T-helper 17 cell (primary cell): ENCODE measurements around the gene PREPL. TPM values are rescaled to one million over a fixed set of nuclear protein-coding genes. Genes with fewer than 3 reads are reported as not detected.

Experiments
- ATAC-seq: fragments of 150-1000 bp; cut with Tn5 transposase; 2 replicates; pipeline ENCODE4 v1.10.0; 2021; ENCODE audit warnings: mild to moderate bottlenecking, moderate library complexity
- DNase-seq, 3 donors: peaks; one replicate each; pipeline versions ENCODE4 v3.0.0 to v3.0.0-alpha.2; 2020 to 2021
- H3K9me3 ChIP-seq: one replicate; pipeline ENCODE4 v1.7.0; 2013; ENCODE audit warnings: low read length, mild to moderate bottlenecking; ENCODE audit not compliant: control insufficient read depth, poor library complexity, severe bottlenecking
- H3K27ac Mint-ChIP-seq: one replicate; pipeline ENCODE4 v1.8.0; 2022; ENCODE audit warnings: mild to moderate bottlenecking, moderate library complexity, mixed read lengths
- H3K27me3 Mint-ChIP-seq: one replicate; pipeline ENCODE4 v1.8.0; 2022; ENCODE audit warnings: mixed read lengths
- H3K36me3 Mint-ChIP-seq: one replicate; pipeline ENCODE4 v1.8.0; 2022; ENCODE audit warnings: low read depth, mixed read lengths
- H3K4me1 Mint-ChIP-seq: one replicate; pipeline ENCODE4 v1.8.0; 2022; ENCODE audit warnings: mild to moderate bottlenecking, mixed read lengths
- H3K4me3 Mint-ChIP-seq: one replicate; pipeline ENCODE4 v1.8.0; 2022; ENCODE audit warnings: mild to moderate bottlenecking, moderate library complexity, mixed read lengths
- total RNA-seq, 4 donors: library from RNA in 2 of 4; stranded (reverse) in 2 of 4; gene quantifications; one replicate each; pipeline ENCODE4 v1.2.3 and lab custom pipeline; 2022 to 2026

PREPL gene
- total RNA-seq, 2 donors from 2014 or later: 21.3 to 23.4 TPM

- H3K36me3 Mint-ChIP-seq: no peaks in the 10 kb centered on the region
- H3K27ac Mint-ChIP-seq: peak overlapping the region; percentile 99
- ATAC-seq: peak; percentile 37
- no peaks in the 10 kb centered on the region for H3K27me3 Mint-ChIP-seq
- DNase-seq: peak in 2 of 3 donors; percentile 15
- peaks cover 36% of the 10 kb centered on the region for H3K4me1 Mint-ChIP-seq
- H3K9me3 ChIP-seq: no peaks in the 10 kb centered on the region
- peak overlapping the region; percentile 99 for H3K4me3 Mint-ChIP-seq
These were observed 1.1 kb upstream of the PREPL start for GRCh38 chr2:44362207-44363015.

- Mint-ChIP-seq H3K27ac (peak overlapping the region; percentile 99), H3K4me3 (peak overlapping the region; percentile 99), H3K4me1 (peaks cover 40% of the 10 kb centered on the region), H3K27me3 (no peaks in the 10 kb centered on the region), H3K36me3 (no peaks in the 10 kb centered on the region)
- H3K9me3 ChIP-seq: no peaks in the 10 kb centered on the region
- DNase-seq: no peak
- peak; percentile 16 for ATAC-seq
These were observed 455 bp downstream of the PREPL start for GRCh38 chr2:44360749-44361329.

- Mint-ChIP-seq H3K27me3 (no peaks in the 10 kb centered on the region), H3K36me3 (no peaks in the 10 kb centered on the region), H3K27ac (no peak overlapping the region), H3K4me3 (no peak overlapping the region), H3K4me1 (peaks cover 38% of the 10 kb centered on the region)
- no peak for ATAC-seq
- H3K9me3 ChIP-seq: no peaks in the 10 kb centered on the region
- peak in 1 of 3 donors; percentile 13 for DNase-seq
These were observed 2.8 kb downstream of the PREPL start for GRCh38 chr2:44358503-44358902.

GRCh38 chr2:44354761-44355160, 6.5 kb downstream of the PREPL start:
- no peak overlapping the region for H3K27ac Mint-ChIP-seq
- DNase-seq (no peak), ATAC-seq (no peak)
- no peaks in the 10 kb centered on the region for H3K27me3 Mint-ChIP-seq
- peaks cover 6% of the 10 kb centered on the region for H3K36me3 Mint-ChIP-seq
- H3K9me3 ChIP-seq: no peaks in the 10 kb centered on the region
- H3K4me3 Mint-ChIP-seq: peak overlapping the region; percentile 19
- H3K4me1 Mint-ChIP-seq: peaks cover 38% of the 10 kb centered on the region

GRCh38 chr2:44352510-44352909, 8.8 kb downstream of the PREPL start:
- no peaks in the 10 kb centered on the region for H3K9me3 ChIP-seq
- peaks cover 35% of the 10 kb centered on the region for H3K4me1 Mint-ChIP-seq
- no peak for DNase-seq
- no peak overlapping the region for H3K4me3 Mint-ChIP-seq
- H3K27ac Mint-ChIP-seq: peak overlapping the region; percentile 19
- no peak for ATAC-seq
- peaks cover 6% of the 10 kb centered on the region for H3K36me3 Mint-ChIP-seq
- no peaks in the 10 kb centered on the region for H3K27me3 Mint-ChIP-seq

- no peaks in the 10 kb centered on the region for H3K9me3 ChIP-seq
- ATAC-seq: no peak
- Mint-ChIP-seq H3K36me3 (peaks cover 6% of the 10 kb centered on the region), H3K27me3 (no peaks in the 10 kb centered on the region), H3K27ac (no peak overlapping the region), H3K4me1 (peaks cover 31% of the 10 kb centered on the region), H3K4me3 (no peak overlapping the region)
- no peak for DNase-seq
These were observed 9.6 kb downstream of the PREPL start for GRCh38 chr2:44351676-44352075.

GRCh38 chr2:44351088-44351487, 10.2 kb downstream of the PREPL start:
- H3K4me3 Mint-ChIP-seq: no peak overlapping the region
- H3K27me3 Mint-ChIP-seq: no peaks in the 10 kb centered on the region
- peaks cover 31% of the 10 kb centered on the region for H3K4me1 Mint-ChIP-seq
- H3K36me3 Mint-ChIP-seq: peaks cover 6% of the 10 kb centered on the region
- H3K9me3 ChIP-seq: no peaks in the 10 kb centered on the region
- no peak for ATAC-seq
- no peak for DNase-seq
- H3K27ac Mint-ChIP-seq: peak overlapping the region; percentile 32

- ATAC-seq (no peak), DNase-seq (no peak)
- Mint-ChIP-seq H3K36me3 (peaks cover 6% of the 10 kb centered on the region), H3K27me3 (no peaks in the 10 kb centered on the region), H3K4me3 (no peak overlapping the region), H3K27ac (no peak overlapping the region), H3K4me1 (peaks cover 29% of the 10 kb centered on the region)
- no peaks in the 10 kb centered on the region for H3K9me3 ChIP-seq
These were observed 11.8 kb downstream of the PREPL start for GRCh38 chr2:44349506-44349905.

- DNase-seq (no peak), ATAC-seq (no peak)
- no peaks in the 10 kb centered on the region for H3K27me3 Mint-ChIP-seq
- no peaks in the 10 kb centered on the region for H3K9me3 ChIP-seq
- H3K4me3 Mint-ChIP-seq: no peak overlapping the region
- peaks cover 25% of the 10 kb centered on the region for H3K4me1 Mint-ChIP-seq
- H3K36me3 Mint-ChIP-seq: peaks cover 6% of the 10 kb centered on the region
- H3K27ac Mint-ChIP-seq: no peak overlapping the region
These were observed 12.9 kb downstream of the PREPL start for GRCh38 chr2:44348400-44348799.

- H3K9me3 ChIP-seq: no peaks in the 10 kb centered on the region
- peaks cover 23% of the 10 kb centered on the region for H3K4me1 Mint-ChIP-seq
- H3K27ac Mint-ChIP-seq: no peak overlapping the region
- no peak for ATAC-seq
- no peak overlapping the region for H3K4me3 Mint-ChIP-seq
- peaks cover 4% of the 10 kb centered on the region for H3K36me3 Mint-ChIP-seq
- no peak for DNase-seq
- H3K27me3 Mint-ChIP-seq: no peaks in the 10 kb centered on the region
These were observed 13.8 kb downstream of the PREPL start for GRCh38 chr2:44347526-44347925.

- Mint-ChIP-seq H3K36me3 (peaks cover 4% of the 10 kb centered on the region), H3K27me3 (no peaks in the 10 kb centered on the region), H3K4me3 (no peak overlapping the region), H3K27ac (no peak overlapping the region), H3K4me1 (no peaks in the 10 kb centered on the region)
- DNase-seq: no peak
- no peaks in the 10 kb centered on the region for H3K9me3 ChIP-seq
- peak; percentile 50 for ATAC-seq
These were observed 18.4 kb downstream of the PREPL start for GRCh38 chr2:44342854-44343253.

GRCh38 chr2:44335806-44336538, 25.3 kb downstream of the PREPL start:
- Mint-ChIP-seq H3K27ac (no peak overlapping the region), H3K4me3 (no peak overlapping the region), H3K27me3 (no peaks in the 10 kb centered on the region), H3K4me1 (peaks cover 14% of the 10 kb centered on the region), H3K36me3 (peaks cover 17% of the 10 kb centered on the region)
- ATAC-seq: no peak
- H3K9me3 ChIP-seq: no peaks in the 10 kb centered on the region
- no peak for DNase-seq

GRCh38 chr2:44333994-44334393, 27.3 kb downstream of the PREPL start:
- Mint-ChIP-seq H3K4me3 (no peak overlapping the region), H3K4me1 (peaks cover 17% of the 10 kb centered on the region), H3K27ac (no peak overlapping the region), H3K36me3 (peaks cover 20% of the 10 kb centered on the region), H3K27me3 (no peaks in the 10 kb centered on the region)
- no peaks in the 10 kb centered on the region for H3K9me3 ChIP-seq
- ATAC-seq (no peak), DNase-seq (no peak)
